ENCODE data around the gene NKIRAS1.
A peak's percentile ranks its signal among the peaks of the same experiment; 100 is the strongest.

NKIRAS1 gene

DNA sequence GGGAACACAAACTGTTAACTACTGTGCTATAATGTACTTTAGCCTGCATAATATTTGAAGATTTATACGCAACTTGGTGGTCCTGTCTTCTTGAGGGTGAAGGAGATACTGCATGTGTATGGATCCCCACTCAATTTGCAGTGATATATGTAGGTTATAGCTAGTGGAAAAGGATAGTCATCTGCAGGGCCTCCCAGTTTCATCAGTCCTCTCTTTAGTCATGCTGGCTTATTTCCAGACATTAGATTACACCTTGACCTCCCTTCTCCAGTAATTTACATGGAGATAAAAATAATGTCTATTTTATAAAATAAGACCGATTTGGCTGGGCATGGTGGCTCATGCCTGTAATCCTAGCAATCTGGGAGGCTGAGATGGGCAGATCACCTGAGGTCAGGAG is 32.0 kb upstream of the NKIRAS1 start:
- H3K9me3 ChIP-seq, result no peaks in the 10 kb centered on the region
- no peak for DNase-seq (ENCODE audit: low spot score in 2 of 2)
- in situ Hi-C loops (cut with MboI; ENCODE audit: low sequenced_read_pairs), result no loop called here
- H3K4me1 ChIP-seq, result peaks cover 31% of the 10 kb centered on the region
- H3K27me3 ChIP-seq (ENCODE audit: low read depth), result no peaks in the 10 kb centered on the region
- H3K36me3 ChIP-seq (replicated peaks), result no peaks in the 10 kb centered on the region
- no peak overlapping the region for H3K4me3 ChIP-seq

GRCh38 chr3:23945913-23946687 is 29.3 kb upstream of the NKIRAS1 start:
- H3K4me3 ChIP-seq, result peak overlapping the region; percentile 70
- H3K36me3 ChIP-seq (replicated peaks), result no peaks in the 10 kb centered on the region
- no peaks in the 10 kb centered on the region for H3K27me3 ChIP-seq (ENCODE audit: low read depth)
- DNase-seq (ENCODE audit: low spot score in 2 of 2), result peak; percentile 90 to 98
- H3K9me3 ChIP-seq, result no peaks in the 10 kb centered on the region
- peaks cover 25% of the 10 kb centered on the region for H3K4me1 ChIP-seq
- in situ Hi-C loops (cut with MboI; ENCODE audit: low sequenced_read_pairs), result no loop called here

GRCh38 chr3:23945663-23945912 is 28.8 kb upstream of the NKIRAS1 start:
- Histone ChIP-seq H3K36me3 (replicated peaks) (no peaks in the 10 kb centered on the region), H3K4me1 (peaks cover 25% of the 10 kb centered on the region), H3K9me3 (no peaks in the 10 kb centered on the region), H3K27me3 (ENCODE audit: low read depth) (no peaks in the 10 kb centered on the region), H3K4me3 (peak overlapping the region; percentile 53)
- in situ Hi-C loops (cut with MboI; ENCODE audit: low sequenced_read_pairs), result no loop called here
- no peak for DNase-seq (ENCODE audit: low spot score in 2 of 2)

GRCh38 chr3:23944861-23945662 is 28.3 kb upstream of the NKIRAS1 start, which contains the start of gene NR1D2:
Gene NR1D2 (plus strand): TSS chr3:23945286. CDS start chr3:23945579, 293 bp downstream.
- in situ Hi-C loops (cut with MboI; ENCODE audit: low sequenced_read_pairs), result no loop called here
- peak within 1 kb of the TSS; percentile 70 for H3K4me3 ChIP-seq
- H3K9me3 ChIP-seq, result no peaks in the 10 kb centered on the region
- H3K36me3 ChIP-seq (replicated peaks), result no peaks in the 10 kb centered on the region
- DNase-seq (ENCODE audit: low spot score in 2 of 2), result peak; percentile 83 to 91
- H3K27me3 ChIP-seq (ENCODE audit: low read depth), result no peaks in the 10 kb centered on the region
- peaks cover 25% of the 10 kb centered on the region for H3K4me1 ChIP-seq

DNA sequence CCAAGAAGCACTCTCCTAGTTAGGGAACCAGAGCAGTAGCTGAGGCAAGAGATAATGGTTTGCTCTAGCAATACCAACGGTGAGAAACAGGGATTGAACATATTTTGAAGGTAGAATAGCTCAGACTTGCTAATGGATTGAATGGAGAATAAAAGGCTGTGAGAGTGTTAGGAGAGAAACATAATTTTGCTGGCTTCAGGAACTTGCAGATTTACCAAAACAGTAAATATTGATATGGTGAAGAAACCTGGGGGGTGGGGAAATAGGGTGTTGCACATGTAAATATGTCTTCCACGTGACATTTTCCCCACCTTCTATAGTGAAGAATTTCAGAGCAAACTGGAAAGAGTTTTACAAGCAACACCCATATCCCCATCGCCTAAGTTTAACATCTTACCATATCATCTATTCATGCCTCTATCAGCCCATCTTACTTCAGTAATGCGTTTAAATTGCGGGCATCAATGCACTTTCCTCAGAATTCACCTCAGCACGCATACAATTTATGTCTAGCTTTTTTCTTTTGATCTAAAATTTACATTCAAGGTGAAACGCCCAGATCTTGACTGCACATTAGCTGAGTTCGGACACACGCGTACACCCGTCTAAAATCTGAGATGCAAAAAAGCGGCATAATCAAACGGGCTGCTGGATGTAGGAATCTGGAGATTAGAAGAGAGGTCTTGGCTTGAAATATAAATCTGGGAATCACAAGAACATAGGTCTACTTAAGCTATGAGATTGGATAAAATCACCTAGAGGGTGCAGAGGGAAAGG is 27.4 kb upstream of the NKIRAS1 start:
- H3K36me3 ChIP-seq (replicated peaks), result no peaks in the 10 kb centered on the region
- no peaks in the 10 kb centered on the region for H3K9me3 ChIP-seq
- no peaks in the 10 kb centered on the region for H3K27me3 ChIP-seq (ENCODE audit: low read depth)
- peaks cover 21% of the 10 kb centered on the region for H3K4me1 ChIP-seq
- no peak for DNase-seq (ENCODE audit: low spot score in 2 of 2)
- in situ Hi-C loops (cut with MboI; ENCODE audit: low sequenced_read_pairs), result no loop called here
- peak overlapping the region; percentile 53 for H3K4me3 ChIP-seq

DNA sequence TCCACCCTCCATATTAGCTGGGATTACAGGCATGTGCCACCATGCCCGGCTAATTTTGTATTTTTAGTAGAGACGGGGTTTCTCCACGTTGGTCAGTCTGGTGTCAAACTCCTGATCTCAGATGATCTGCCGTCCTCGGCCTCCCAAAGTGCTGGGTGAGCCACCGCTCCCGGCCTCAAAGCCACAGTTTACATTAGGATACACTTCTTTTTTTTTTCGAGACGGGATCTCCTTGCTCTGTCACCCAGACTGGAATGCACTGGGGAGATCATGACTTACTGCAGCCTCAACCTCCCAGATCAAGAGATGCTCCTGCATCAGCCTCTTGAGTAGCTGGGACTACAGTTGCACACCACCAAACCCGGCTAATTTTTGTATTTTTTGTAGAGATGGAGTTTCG is 25.8 kb upstream of the NKIRAS1 start:
- DNase-seq (ENCODE audit: low spot score in 2 of 2), result no peak
- H3K4me1 ChIP-seq, result peaks cover 17% of the 10 kb centered on the region
- H3K27me3 ChIP-seq (ENCODE audit: low read depth), result no peaks in the 10 kb centered on the region
- no peaks in the 10 kb centered on the region for H3K9me3 ChIP-seq
- H3K36me3 ChIP-seq (replicated peaks), result no peaks in the 10 kb centered on the region
- H3K4me3 ChIP-seq, result no peak overlapping the region
- in situ Hi-C loops (cut with MboI; ENCODE audit: low sequenced_read_pairs), result no loop called here

- in situ Hi-C loops (cut with MboI; ENCODE audit: low sequenced_read_pairs), result no loop called here
- Histone ChIP-seq H3K4me3 (no peak overlapping the region), H3K4me1 (peaks cover 6% of the 10 kb centered on the region), H3K36me3 (replicated peaks) (no peaks in the 10 kb centered on the region), H3K9me3 (no peaks in the 10 kb centered on the region), H3K27me3 (ENCODE audit: low read depth) (no peaks in the 10 kb centered on the region)
- DNase-seq (ENCODE audit: low spot score in 2 of 2), result no peak
These were observed 24.6 kb upstream of the NKIRAS1 start for GRCh38 chr3:23941440-23941839.

- no peaks in the 10 kb centered on the region for H3K36me3 ChIP-seq (replicated peaks)
- H3K9me3 ChIP-seq, result no peaks in the 10 kb centered on the region
- in situ Hi-C loops (cut with MboI; ENCODE audit: low sequenced_read_pairs), result no loop called here
- no peak for DNase-seq (ENCODE audit: low spot score in 2 of 2)
- H3K4me1 ChIP-seq, result peaks cover 5% of the 10 kb centered on the region; the same call in 1 of the 2 replicates
- H3K27me3 ChIP-seq (ENCODE audit: low read depth), result no peaks in the 10 kb centered on the region
- H3K4me3 ChIP-seq, result no peak overlapping the region
These were observed 24.0 kb upstream of the NKIRAS1 start for GRCh38 chr3:23940775-23941174.

DNA sequence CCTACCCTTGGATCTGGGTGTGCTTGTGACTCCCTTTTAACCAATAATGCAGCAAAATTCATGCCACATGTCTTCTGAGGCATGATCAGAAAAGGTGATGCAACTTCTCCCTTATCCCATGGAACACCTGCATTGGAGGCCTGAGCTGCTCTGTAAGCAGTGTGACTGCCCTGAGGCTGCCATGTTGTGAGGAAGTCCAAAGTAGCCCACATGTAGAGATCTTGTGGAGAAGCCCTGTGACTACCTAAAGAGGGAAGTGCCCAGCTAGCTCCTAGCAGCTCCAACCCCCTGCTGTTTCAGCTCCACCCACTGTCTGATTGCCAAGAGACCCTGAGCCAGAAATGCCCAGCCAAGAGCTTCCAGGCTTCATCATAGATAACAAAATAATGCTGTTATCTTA is 21.9 kb upstream of the NKIRAS1 start:
- H3K4me1 ChIP-seq, result no peaks in the 10 kb centered on the region
- in situ Hi-C loops (cut with MboI; ENCODE audit: low sequenced_read_pairs), result no loop called here

DNA sequence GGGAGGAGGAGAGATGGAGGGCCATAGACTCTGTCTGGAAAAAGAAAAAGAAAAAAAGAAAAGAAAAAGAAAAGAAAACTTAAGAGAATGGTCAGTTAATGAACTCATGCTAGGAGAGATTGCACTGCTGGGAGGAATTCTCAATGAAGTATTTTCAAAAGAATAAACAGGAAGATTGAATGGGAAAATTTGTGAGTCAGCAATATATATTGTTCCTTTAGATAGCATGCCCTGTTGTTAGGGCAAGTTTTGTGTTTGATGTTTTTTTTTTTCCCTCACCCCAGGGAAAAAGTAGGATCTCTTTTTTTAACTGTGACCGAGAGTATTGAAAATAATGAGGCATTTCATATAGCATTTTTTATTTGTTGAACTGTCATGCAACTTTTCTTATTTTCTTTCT is 20.5 kb upstream of the NKIRAS1 start:
- no peaks in the 10 kb centered on the region for H3K9me3 ChIP-seq
- in situ Hi-C loops (cut with MboI; ENCODE audit: low sequenced_read_pairs), result no loop called here
- H3K36me3 ChIP-seq (replicated peaks), result no peaks in the 10 kb centered on the region
- H3K4me1 ChIP-seq, result no peaks in the 10 kb centered on the region
- no peak overlapping the region for H3K4me3 ChIP-seq
- no peak for DNase-seq (ENCODE audit: low spot score in 2 of 2)
- H3K27me3 ChIP-seq (ENCODE audit: low read depth), result no peaks in the 10 kb centered on the region

More for the DNA sequence above, 21.9 kb upstream of the NKIRAS1 start:
- DNase-seq (ENCODE audit: low spot score in 2 of 2), result no peak
- H3K4me3 ChIP-seq, result no peak overlapping the region
- no peaks in the 10 kb centered on the region for H3K36me3 ChIP-seq (replicated peaks)
- H3K9me3 ChIP-seq, result no peaks in the 10 kb centered on the region
- H3K27me3 ChIP-seq (ENCODE audit: low read depth), result no peaks in the 10 kb centered on the region

- no peaks in the 10 kb centered on the region for H3K27me3 ChIP-seq (ENCODE audit: low read depth)
- in situ Hi-C loops (cut with MboI; ENCODE audit: low sequenced_read_pairs), result no loop called here
These were observed 17.5 kb upstream of the NKIRAS1 start for GRCh38 chr3:23934253-23934652.

DNA sequence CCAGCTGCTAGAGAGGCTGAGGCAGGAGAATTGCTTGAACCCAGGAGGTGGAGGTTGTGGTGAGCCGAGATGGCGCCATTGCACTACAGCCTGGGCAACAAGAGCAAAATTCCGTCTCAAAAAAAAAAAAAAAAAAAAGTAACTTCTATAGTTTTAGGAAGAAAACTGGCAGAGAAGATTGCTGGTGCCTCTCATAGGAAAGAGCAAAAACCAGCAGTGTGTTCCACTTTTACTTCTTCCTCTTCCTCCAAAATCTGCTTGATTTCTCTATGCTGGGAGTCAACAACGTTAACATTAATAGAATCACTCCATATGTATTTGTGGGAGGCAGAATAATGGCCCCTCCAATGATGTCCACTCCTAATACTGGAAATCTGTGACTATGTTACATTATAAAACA is 15.8 kb upstream of the NKIRAS1 start:
- Histone ChIP-seq H3K4me1 (no peaks in the 10 kb centered on the region), H3K9me3 (no peaks in the 10 kb centered on the region), H3K27me3 (ENCODE audit: low read depth) (no peaks in the 10 kb centered on the region), H3K36me3 (replicated peaks) (no peaks in the 10 kb centered on the region), H3K4me3 (no peak overlapping the region)
- in situ Hi-C loops (cut with MboI; ENCODE audit: low sequenced_read_pairs), result no loop called here
- DNase-seq (ENCODE audit: low spot score in 2 of 2), result no peak

More at GRCh38 chr3:23934253-23934652, 17.5 kb upstream of the NKIRAS1 start:
- Histone ChIP-seq H3K36me3 (replicated peaks) (no peaks in the 10 kb centered on the region), H3K9me3 (no peaks in the 10 kb centered on the region), H3K4me1 (no peaks in the 10 kb centered on the region), H3K4me3 (no peak overlapping the region)
- no peak for DNase-seq (ENCODE audit: low spot score in 2 of 2)

DNA sequence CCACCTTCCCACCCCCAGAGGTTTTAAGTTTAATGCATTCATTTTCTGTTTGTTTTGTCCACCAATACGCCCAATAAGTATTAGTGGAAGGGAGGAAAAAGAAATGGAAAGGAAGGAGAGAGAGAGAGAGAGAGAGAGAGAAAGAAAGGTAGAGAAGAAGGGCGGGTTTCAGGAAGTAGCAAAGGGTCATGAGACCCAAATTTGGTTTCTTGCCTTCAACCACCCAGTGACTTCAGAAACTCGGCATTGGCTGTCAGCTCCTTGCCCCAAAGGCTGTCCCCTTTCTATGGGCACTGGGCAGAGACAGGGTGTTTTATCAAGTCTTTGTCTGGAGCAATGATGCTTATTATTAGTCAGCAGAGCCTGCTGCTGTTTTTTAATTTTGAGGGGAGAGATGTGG is 14.8 kb upstream of the NKIRAS1 start:
- H3K27me3 ChIP-seq (ENCODE audit: low read depth), result no peaks in the 10 kb centered on the region
- no peaks in the 10 kb centered on the region for H3K4me1 ChIP-seq
- H3K4me3 ChIP-seq, result no peak overlapping the region
- no peaks in the 10 kb centered on the region for H3K9me3 ChIP-seq
- in situ Hi-C loops (cut with MboI; ENCODE audit: low sequenced_read_pairs), result no loop called here
- no peaks in the 10 kb centered on the region for H3K36me3 ChIP-seq (replicated peaks)
- no peak for DNase-seq (ENCODE audit: low spot score in 2 of 2)

DNA sequence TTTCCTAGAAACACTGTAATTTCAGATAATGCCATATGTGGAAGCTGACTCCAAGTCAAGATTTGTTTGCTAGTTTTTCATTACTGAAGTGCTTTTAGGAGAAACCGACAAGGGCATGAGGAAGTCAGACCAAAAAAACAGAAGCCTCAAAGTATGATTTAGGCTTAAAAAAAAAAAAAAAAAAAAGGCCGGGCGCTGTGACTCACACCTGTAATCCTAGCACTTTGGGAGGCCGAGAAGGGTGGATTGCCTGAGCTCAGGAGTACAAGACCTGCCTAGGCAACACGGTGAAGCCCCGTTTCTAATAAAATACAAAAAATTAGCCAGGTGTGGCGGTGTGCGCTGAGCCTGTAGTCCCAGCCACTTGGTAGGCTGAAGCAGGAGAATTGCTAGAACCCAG is 11.7 kb upstream of the NKIRAS1 start:
- Histone ChIP-seq H3K9me3 (no peaks in the 10 kb centered on the region), H3K4me1 (no peaks in the 10 kb centered on the region), H3K27me3 (ENCODE audit: low read depth) (no peaks in the 10 kb centered on the region), H3K36me3 (replicated peaks) (no peaks in the 10 kb centered on the region), H3K4me3 (no peak overlapping the region)
- DNase-seq (ENCODE audit: low spot score in 2 of 2), result no peak
- in situ Hi-C loops (cut with MboI; ENCODE audit: low sequenced_read_pairs), result no loop called here

Measured in HAP-1 (cell line).